K562 (cell line): ENCODE measurements around the gene VPS4B. TPM values are rescaled to one million over a fixed set of nuclear protein-coding genes. Genes with fewer than 3 reads are reported as not detected.

Experiments used
- ATAC-seq: fragments of 200-7000 bp; cut with Tn5 transposase; 3 replicates; pipeline ENCODE4 v1.9.1; 2020; ENCODE audit warnings: moderate library complexity
- BruUV-seq: library from RNA; stranded (reverse); fragments of 400-500 nt; replicated peaks from 2 replicates; lab custom pipeline; 2021; lab: Mats Ljungman, UMichigan
- CTCF ChIA-PET: fragments of 300-600 bp; formaldehyde crosslinking; extraction: SDS; loops from one replicate; lab custom pipeline; 2021; ENCODE audit warnings: low intra/inter-chr PET ratio; lab: Yijun Ruan, JAX
- POLR2A ChIA-PET: fragments of 300-600, 350-650 bp; sonication (Branson Sonifier 250); formaldehyde crosslinking; extraction: SDS; loops from one replicate; lab custom pipeline; 2021; ENCODE audit warnings: antibody characterized with exemption, inconsistent platforms; lab: Yijun Ruan, JAX
- DNase-seq, 4 experiments: peaks; one replicate each; pipeline versions ENCODE4 v3.0.0 to v3.0.0-alpha.2; 2011 to 2018; ENCODE audit warnings: low spot score in 3 of 4, mixed read lengths in 3 of 4; ENCODE audit errors: extremely low read depth in 1 of 4
- FAIRE-seq: peaks from 2 replicates; lab custom pipeline; 2011; peaks lifted over from hg19 to GRCh38; lab: Jason Lieb, UNC
- H2AFZ ChIP-seq: 2 replicates; pipeline ENCODE4 v1.6.0; 2011; ENCODE audit warnings: low read depth, low read length, control low read depth, inconsistent platforms
- H3K27ac ChIP-seq: fragments of 200-600 bp; 3 replicates; pipeline ENCODE4 v1.8.0; 2011; ENCODE audit warnings: low read depth, mild to moderate bottlenecking, control low read depth, inconsistent platforms, low read length, moderate library complexity, mixed read lengths; ENCODE audit errors: extremely low read depth
- H3K27me3 ChIP-seq, 2 experiments: fragments of 300-600 bp in 1 of 2; 2 replicates in 1 of 2; 3 replicates in 1 of 2; pipeline versions ENCODE4 v1.6.0 to v1.8.0; 2011; ENCODE audit warnings: inconsistent platforms in 2 of 2, low read length in 2 of 2, mild to moderate bottlenecking in 1 of 2, mixed read lengths in 1 of 2, moderate library complexity in 1 of 2; ENCODE audit not compliant: control insufficient read depth in 2 of 2, insufficient read depth in 2 of 2
- H3K36me3 ChIP-seq: fragments of 300-600 bp; 3 replicates; pipeline ENCODE4 v1.8.0; 2011; ENCODE audit warnings: mild to moderate bottlenecking, low read length, inconsistent platforms; ENCODE audit not compliant: control insufficient read depth, insufficient read depth
- H3K4me1 ChIP-seq, 2 experiments: fragments of 200-600 bp in 1 of 2; replicated peaks in 1 of 2; 2 replicates in 1 of 2; 3 replicates in 1 of 2; pipeline versions ENCODE4 v1.5.1 to v1.8.0; 2011; ENCODE audit warnings: inconsistent platforms in 2 of 2, low read length in 2 of 2, mild to moderate bottlenecking in 1 of 2, mixed read lengths in 1 of 2, moderate library complexity in 1 of 2; ENCODE audit not compliant: control insufficient read depth in 2 of 2, insufficient read depth in 2 of 2
- H3K4me2 ChIP-seq: 2 replicates; pipeline ENCODE4 v1.6.1; 2011; ENCODE audit warnings: low read length, control low read depth, inconsistent platforms, mixed read lengths; ENCODE audit not compliant: insufficient read depth
- H3K4me3 ChIP-seq: fragments of 200-600 bp; sonication (generic), shearing (Covaris generic); 2 replicates; pipeline ENCODE4 v1.5.1; 2016; ENCODE audit warnings: control low read depth, inconsistent platforms
- H3K79me2 ChIP-seq: fragments of 200-600 bp; 3 replicates; pipeline ENCODE4 v1.8.0; 2011; ENCODE audit warnings: low read length, inconsistent platforms; ENCODE audit not compliant: control insufficient read depth, insufficient read depth
- H3K9ac ChIP-seq, 2 experiments: 2 replicates each; pipeline versions ENCODE4 v1.6.0 to v1.6.1; 2011; ENCODE audit warnings: low read depth in 2 of 2, low read length in 2 of 2, control low read depth in 1 of 2, inconsistent platforms in 1 of 2, mild to moderate bottlenecking in 1 of 2, mixed read lengths in 1 of 2; ENCODE audit not compliant: insufficient read depth in 1 of 2
- H3K9me1 ChIP-seq: one replicate; pipeline ENCODE4 v1.6.0; 2011; ENCODE audit warnings: inconsistent platforms, mild to moderate bottlenecking, low read length, moderate library complexity; ENCODE audit not compliant: control insufficient read depth, insufficient read depth
- H3K9me3 ChIP-seq: replicated peaks from 2 replicates; pipeline ENCODE4 v1.5.1; 2011; ENCODE audit warnings: low read depth, low read length, inconsistent platforms; ENCODE audit not compliant: control insufficient read depth, insufficient read depth
- H4K20me1 ChIP-seq: replicated peaks from 2 replicates; pipeline ENCODE4 v1.6.1; 2011; ENCODE audit warnings: low read length, inconsistent platforms, mixed read lengths; ENCODE audit not compliant: control insufficient read depth, insufficient read depth
- ARID3B ChIP-seq: fragments of 250-450 bp; sonication (Bioruptor Pico); IDR thresholded peaks from 2 replicates; pipeline ENCODE4 v1.4.0; 2020; ENCODE audit warnings: borderline replicate concordance
- CEBPZ ChIP-seq: fragments of 150-350 bp; IDR thresholded peaks from 2 replicates; pipeline ENCODE4 v1.6.1; 2014; ENCODE audit warnings: low read depth, mild to moderate bottlenecking, low read length, borderline replicate concordance
- EGR1 ChIP-seq: fragments of 450-650 bp; conservative IDR thresholded peaks from 2 replicates; pipeline ENCODE4 v1.6.1; 2017; ENCODE audit warnings: mild to moderate bottlenecking
- FOS ChIP-seq: IDR thresholded peaks from 3 replicates; pipeline ENCODE4 v1.6.1; 2011; ENCODE audit not compliant: insufficient read length; ENCODE audit errors: extremely low read depth
- MYC ChIP-seq, 2 experiments: fragments of 250-450 bp in 1 of 2; sonication (Bioruptor Pico) in 1 of 2; IDR thresholded peaks; 2 replicates each; pipeline versions ENCODE4 v1.5.1 to v1.6.1; 2012 to 2021; ENCODE audit warnings: low read depth in 2 of 2, borderline replicate concordance in 1 of 2, improper control_type of control experiment in 1 of 2, low read length in 1 of 2, mild to moderate bottlenecking in 1 of 2, moderate library complexity in 1 of 2
- NEUROD1 ChIP-seq: fragments of 150-350 bp; IDR thresholded peaks from 2 replicates; pipeline ENCODE4 v1.6.1; 2014; ENCODE audit warnings: borderline replicate concordance, low read length, low read depth; ENCODE audit not compliant: partially characterized antibody
- PATZ1 ChIP-seq: fragments of 250-450 bp; sonication (Bioruptor Pico); IDR thresholded peaks from 2 replicates; pipeline ENCODE4 v1.5.0; 2020; ENCODE audit warnings: mild to moderate bottlenecking, borderline replicate concordance
- POLR2B ChIP-seq: fragments of 450-650 bp; IDR thresholded peaks from 2 replicates; pipeline ENCODE4 v1.6.1; 2018; ENCODE audit warnings: low read depth; ENCODE audit not compliant: partially characterized antibody
- SMAD2 ChIP-seq: fragments of 150-350 bp; IDR thresholded peaks from 2 replicates; pipeline ENCODE4 v1.6.1; 2014; ENCODE audit warnings: low read depth, mild to moderate bottlenecking, low read length
- TCFL5 ChIP-seq: fragments of 250-450 bp; sonication (Bioruptor Pico); conservative IDR thresholded peaks from 2 replicates; pipeline ENCODE4 v1.6.1; 2021; ENCODE audit warnings: mild to moderate bottlenecking, moderate library complexity, matching md5 sums
- TFE3 ChIP-seq: fragments of 450-650 bp; formaldehyde crosslinking; IDR thresholded peaks from 2 replicates; pipeline ENCODE4 v1.4.0; 2020; ENCODE audit warnings: mild to moderate bottlenecking, mixed read lengths
- WGBS: fragments of 100-300 bp; shearing (Covaris generic); methylation state at CpG from one replicate; pipeline ENCODE4 v1.1.6; 2016; ENCODE audit warnings: low coverage, mixed read lengths; ENCODE audit not compliant: insufficient coverage; ENCODE audit errors: missing lambda C conversion rate; 5-methylcytosine and 5-hydroxymethylcytosine counted together
- in situ Hi-C: fragments of 300-500 bp; cut with MboI; formaldehyde crosslinking; loops from 4 replicates; pipeline ENCODE4 v1.15.0; 2018; ENCODE audit warnings: inconsistent platforms, mixed read lengths
- intact Hi-C: fragments of 100-400 bp; cut with micrococcal nuclease; formaldehyde crosslinking; loops from 2 replicates; pipeline ENCODE4 v1.14.2; 2022
- polyA plus RNA-seq, 8 experiments: library from polyadenylated mRNA; depleted of rRNA in 4 of 8; stranded (reverse) in 5 of 8; unstranded in 3 of 8; fragments of >200 nt; fragmentation: Nextera tagmentation in 2 of 8; fragmentation: Illumina TruSeq in 1 of 8; extraction: Ambion mirVana in 2 of 8; extraction: Trizol in 1 of 8; gene quantifications; 2 replicates each; pipeline versions ENCODE4 v1.2.1 to v1.2.3, GENCODE V29; 2011 to 2014; ENCODE audit warnings: inconsistent platforms in 1 of 8, missing spikeins in 1 of 8
- total RNA-seq, 7 experiments: library from RNA; depleted of rRNA in 6 of 7; stranded (reverse); fragments of >200 nt in 6 of 7; fragmentation: Illumina TruSeq in 2 of 7; extraction: Trizol in 2 of 7; gene quantifications; 2 replicates each; pipeline versions ENCODE4 v1.2.1 to v1.2.3, GENCODE V29; 2011 to 2021; ENCODE audit warnings: low replicate concordance in 1 of 7

The VPS4B gene
- total and polyA plus RNA-seq, 9 of the 15 experiments (the other 6 are each of a cell fraction or from before 2014, with no cell fraction given) = 7.3 to 16.4 (median 10.4) TPM

- TF ChIP-seq TFE3 (no peak), POLR2B (no peak), SMAD2 (no peak), FOS (no peak), TCFL5 (CRISPR knock-in tag) (no peak), NEUROD1 (no peak)
These were observed 77.4 kb downstream of the VPS4B start (continued) for GRCh38 chr18:63344918-63345317.

GRCh38 chr18:63344263-63344662, 78.0 kb downstream of the VPS4B start:
- 83% methylated on average over 5 of the region's 5 CpGs for WGBS
- TF ChIP-seq CEBPZ (no peak), ARID3B (CRISPR knock-in tag) (no peak), EGR1 (no peak), TCFL5 (CRISPR knock-in tag) (no peak), PATZ1 (no peak), MYC (IDR thresholded peaks at IDR 0.05; ENCODE audit: low read depth, low read length) (no peak), MYC (CRISPR knock-in tag; IDR thresholded peaks at IDR 0.05; ENCODE audit: borderline replicate concordance, low read depth) (no peak)

More at GRCh38 chr18:63344263-63344662, 78.0 kb downstream of the VPS4B start:
- Histone ChIP-seq H3K4me1 (no peaks in the 10 kb centered on the region), H3K9ac (no peak overlapping the region), H3K36me3 (peaks cover 40% of the 10 kb centered on the region; the same call in 2 of the 3 replicates), H3K4me3 (no peak overlapping the region), H3K27ac (no peak overlapping the region), H3K9me1 (no peaks in the 10 kb centered on the region), H3K9me3 (no peaks in the 10 kb centered on the region), H3K79me2 (no peaks in the 10 kb centered on the region), H3K4me2 (no peak overlapping the region), H3K27me3 (no peaks in the 10 kb centered on the region), H4K20me1 (no peaks in the 10 kb centered on the region), H2AFZ (no peak overlapping the region)
- DNase-seq = no peak
- ChIA-PET CTCF (no interaction called here), POLR2A (no interaction called here)
- intact Hi-C loops (loop anchor here (5.0 to 10.0 kb wide), 2 partner anchors 163 to 501 kb away; no protein-coding TSS in a partner anchor), in situ Hi-C loops (loop anchor here (10.0 kb wide), 1 partner anchor 91 kb away; no protein-coding TSS in a partner anchor)
- no TSS peak for BruUV-seq
- ATAC-seq = no peak
- FAIRE-seq = no peak
